Measurements from ENCODE around the gene DOP1A. TPM values are rescaled to one million over a fixed set of nuclear protein-coding genes. Genes with fewer than 3 reads are reported as not detected.

The DOP1A gene
- total and polyA plus RNA-seq, 2 of the 4 experiments (the other 2 are of a cell fraction) = 6.0 to 32.4 TPM

GRCh38 chr6:83117802-83118201 is 50.3 kb downstream of the DOP1A start:
- H3K27ac ChIP-seq (ENCODE audit: insufficient read depth, low read length) = no peak overlapping the region
- intact Hi-C loops (cut with micrococcal nuclease) = no loop called here
- no TSS peak for BruUV-seq (replicated peaks)
- dilution Hi-C loops (cut with HindIII; ENCODE audit: low sequenced_read_pairs, unreplicated experiment) = no loop called here
- H2AFZ ChIP-seq (replicated peaks; ENCODE audit: low read length, poor library complexity) = no peak overlapping the region
- H2BK15ac ChIP-seq (ENCODE audit: low read depth, low read length) = no peak overlapping the region
- no peak overlapping the region for H3K18ac ChIP-seq (ENCODE audit: low read depth, low read length)
- H3K4me1 ChIP-seq (ENCODE audit: control insufficient read depth, insufficient read depth, low read length) = 0 out of 2 replicates have a peak, but pooled peaks cover 1% of the 10 kb centered on the region
- H4K20me1 ChIP-seq (ENCODE audit: insufficient read depth, low read length) = no peaks in the 10 kb centered on the region
- no peak overlapping the region for H3K4me2 ChIP-seq (ENCODE audit: low read depth, low read length)
- H3K14ac ChIP-seq (replicated peaks; ENCODE audit: low read depth, low read length) = no peak overlapping the region
- H3K9ac ChIP-seq (ENCODE audit: low read depth, low read length) = no peak overlapping the region
- no peak overlapping the region for H3K23ac ChIP-seq (ENCODE audit: low read depth, low read length)
- DNase-seq (no peak), ATAC-seq (ENCODE audit: low read depth) (no peak)
- TF ChIP-seq RAD21 (IDR thresholded peaks at IDR 0.05; ENCODE audit: low read length) (no peak), FOS (IDR thresholded peaks at IDR 0.05; ENCODE audit: low read depth, low read length) (no peak), BHLHE40 (IDR thresholded peaks at IDR 0.05; ENCODE audit: low read depth, low read length) (no peak), MXI1 (IDR thresholded peaks at IDR 0.05; ENCODE audit: borderline replicate concordance, low read depth, low read length) (no peak)
- no peak overlapping the region for H2AK9ac ChIP-seq (replicated peaks; ENCODE audit: low read depth, low read length, poor library complexity)
- H2AK5ac ChIP-seq (ENCODE audit: low read depth, low read length) = no peak overlapping the region
- CTCF ChIA-PET = interaction anchor here (1.1 kb wide), 1 partner anchor 50 kb away, joined by 3 read pairs; the partner anchor contains the start of gene DOP1A
- POLR2A ChIA-PET (ENCODE audit: unreplicated experiment) = no interaction called here
- no peak overlapping the region for H3K4me3 ChIP-seq (ENCODE audit: insufficient read depth, low read depth, low read length)
- no peak overlapping the region for H3K56ac ChIP-seq (ENCODE audit: extremely low read depth, insufficient read depth, low read length)
- H4K91ac ChIP-seq (ENCODE audit: insufficient read depth, low read depth, low read length) = no peak overlapping the region
- H3K27me3 ChIP-seq (ENCODE audit: control insufficient read depth, insufficient read depth, low read length) = no peaks in the 10 kb centered on the region
- in situ Hi-C loops (cut with MboI; ENCODE audit: low sequenced_read_pairs) = no loop called here
- H3K36me3 ChIP-seq (ENCODE audit: control insufficient read depth, insufficient read depth, low read length) = no peaks in the 10 kb centered on the region
- no peak overlapping the region for H2BK5ac ChIP-seq (ENCODE audit: low read depth, low read length, poor library complexity, severe bottlenecking)
- WGBS, 2 experiments (ENCODE audit: extremely low coverage in 2 of 2, insufficient read length in 1 of 2) = no CpG with 5 or more reads among the region's 1 CpG
- H2BK20ac ChIP-seq (ENCODE audit: low read depth, low read length) = no peak overlapping the region
- H3K9me3 ChIP-seq (ENCODE audit: control insufficient read depth, insufficient read depth, low read length) = no peaks in the 10 kb centered on the region
- no peaks in the 10 kb centered on the region for H3K9me1 ChIP-seq (ENCODE audit: insufficient read depth, low read length)
- H3K79me1 ChIP-seq (ENCODE audit: low read depth in 1 of 2, low read length in 2 of 2) = no peaks in the 10 kb centered on the region
- no peak overlapping the region for H2BK120ac ChIP-seq (ENCODE audit: low read depth, low read length)
- H3K4ac ChIP-seq (ENCODE audit: low read depth, low read length) = no peak overlapping the region
- no peak overlapping the region for H4K5ac ChIP-seq (ENCODE audit: low read depth, low read length)
- no peak overlapping the region for H4K8ac ChIP-seq (ENCODE audit: low read depth in 2 of 2, low read length in 2 of 2)

Measured in IMR-90 (cell line).